ENCODE results near the gene HOXB9.

The HOXB9 gene

GRCh38 chr17:48637323-48638260 lies 11.4 kb upstream of the HOXB9 start:
- DNase-seq: no peak

GRCh38 chr17:48636177-48637018 lies 10.2 kb upstream of the HOXB9 start:
- peak; percentile 64 for DNase-seq

GRCh38 chr17:48634493-48635208 lies 8.5 kb upstream of the HOXB9 start:
- DNase-seq: no peak

- no peak for DNase-seq
Measured at GRCh38 chr17:48633266-48633677, 7.1 kb upstream of the HOXB9 start.

- DNase-seq: no peak
Measured at GRCh38 chr17:48632579-48633265, 6.6 kb upstream of the HOXB9 start.

- no peak for DNase-seq
Measured at GRCh38 chr17:48631693-48632578, 5.8 kb upstream of the HOXB9 start.

GRCh38 chr17:48630925-48631692 lies 5.0 kb upstream of the HOXB9 start:
- no peak for DNase-seq

- DNase-seq: no peak
Measured at GRCh38 chr17:48630009-48630924, 4.1 kb upstream of the HOXB9 start.

- DNase-seq: no peak
Measured at GRCh38 chr17:48629411-48629759, 3.2 kb upstream of the HOXB9 start.

- no peak for DNase-seq
Measured at GRCh38 chr17:48628649-48629410, 2.7 kb upstream of the HOXB9 start.

- no peak for DNase-seq
Measured at GRCh38 chr17:48627623-48628521, 1.7 kb upstream of the HOXB9 start.

GRCh38 chr17:48627118-48627597 lies 1.0 kb upstream of the HOXB9 start:
- no peak for DNase-seq

GRCh38 chr17:48625495-48626244 lies 488 bp downstream of the HOXB9 start:
- peak; percentile 78 for DNase-seq

GRCh38 chr17:48624544-48625494 lies 1.3 kb downstream of the HOXB9 start:
- DNase-seq: no peak

- DNase-seq: no peak
Measured at GRCh38 chr17:48624118-48624517, 2.0 kb downstream of the HOXB9 start.

GRCh38 chr17:48623583-48623982 lies 2.6 kb downstream of the HOXB9 start:
- no peak for DNase-seq

Measured in NCI-H774 (cell line).